H1 (cell line): ENCODE results near the gene PRICKLE2. TPM values are rescaled to one million over a fixed set of nuclear protein-coding genes. Genes with fewer than 3 reads are reported as not detected.

ENCODE experiments used
- YY1 ChIP-seq: IDR thresholded peaks from 2 replicates; pipeline ENCODE4 v1.6.1; 2011; ENCODE audit warnings: low read depth, mild to moderate bottlenecking, low read length
- polyA plus RNA-seq, 7 experiments: library from polyadenylated mRNA; depleted of rRNA in 3 of 7; stranded (reverse) in 5 of 7; unstranded in 2 of 7; fragments of >200 nt in 5 of 7; fragments of 200-250 nt in 2 of 7; gene quantifications; 1 replicate in 5 of 7; 2 replicates in 1 of 7; 4 replicates in 1 of 7; pipeline versions ENCODE4 v1.2.1 to v1.2.3, GENCODE V29; 2011 to 2013; ENCODE audit warnings: missing spikeins in 2 of 7, mixed read lengths in 2 of 7
- total RNA-seq: library from RNA; stranded (reverse); fragmentation: NEBNext Ultra II Directional; extraction: Animal tissue kit (Norgen Biotek cat#: 25700); gene quantifications from 2 replicates; pipeline ENCODE4 v1.2.1, GENCODE V29; 2021

The PRICKLE2 gene
- total and polyA plus RNA-seq, 2 of the 8 experiments (the other 6 are each of a cell fraction or from before 2014, with no cell fraction given) = 2.9 to 8.0 TPM

DNA sequence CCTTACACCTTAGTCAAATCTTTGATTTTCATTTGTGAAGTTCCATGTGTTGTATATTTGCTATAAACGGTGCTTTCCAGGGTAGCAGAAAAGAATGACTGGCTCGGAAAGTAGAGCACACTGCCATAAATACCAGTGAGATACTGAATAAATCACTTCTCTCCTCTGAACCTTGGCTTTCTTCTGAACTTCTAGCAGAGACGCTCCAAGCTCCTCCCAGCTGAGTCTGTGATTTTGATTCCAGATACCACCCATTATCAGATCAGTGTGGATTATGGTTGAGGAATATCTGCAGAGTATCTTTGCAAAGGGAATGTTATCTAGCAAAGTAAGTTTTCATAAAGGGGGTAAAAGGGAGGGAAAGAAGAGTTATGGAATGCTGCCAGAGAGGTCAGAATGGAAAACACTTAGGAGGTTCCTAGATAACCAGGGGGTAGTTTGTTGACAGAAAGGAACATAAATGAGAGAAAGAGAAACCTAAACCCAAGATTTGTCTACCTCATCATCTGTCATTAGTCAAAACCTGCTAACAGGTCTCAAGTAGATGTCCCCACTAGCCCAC is 103.4 kb downstream of the PRICKLE2 start (continued):
- TF ChIP-seq YY1 = no peak
- TF ChIP-seq, all 59 proteins: peak for 0
